ENCODE data around the gene APOA4.
"Not testable (repeated sequence)": the region's sequence is repeated elsewhere in the genome, so short reads cannot be mapped to it uniquely, and the experiment has no call there.

APOA4 gene

GRCh38 chr11:116829525-116830183 lies 6.5 kb upstream of the APOA4 start, which contains the start of gene APOC3:
Gene APOC3, plus strand, starts transcription at chr11:116829907. Its CDS starts 676 bp downstream, at chr11:116830583.
- no peak for DNase-seq

GRCh38 chr11:116828632-116829524 lies 5.8 kb upstream of the APOA4 start:
- no peak for DNase-seq

- no peak for DNase-seq
Observed at GRCh38 chr11:116827461-116827860, 4.4 kb upstream of the APOA4 start.

GRCh38 chr11:116826751-116827431 lies 3.8 kb upstream of the APOA4 start:
- DNase-seq, result no peak

GRCh38 chr11:116825854-116826750 lies 3.0 kb upstream of the APOA4 start:
- no peak for DNase-seq

- DNase-seq, result no peak
Observed at GRCh38 chr11:116825434-116825833, 2.3 kb upstream of the APOA4 start.

- no peak for DNase-seq
Observed at GRCh38 chr11:116822575-116822974, 529 bp downstream of the APOA4 start.

- no peak for DNase-seq
Observed at GRCh38 chr11:116821050-116821918, 1.8 kb downstream of the APOA4 start.

- DNase-seq, result no peak
Observed at GRCh38 chr11:116819049-116819448, 4.1 kb downstream of the APOA4 start.

GRCh38 chr11:116814502-116814901 lies 8.6 kb downstream of the APOA4 start:
- DNase-seq, result no peak

GRCh38 chr11:116813781-116814471 lies 9.2 kb downstream of the APOA4 start:
- DNase-seq, result no peak

- DNase-seq, result no peak
Observed at GRCh38 chr11:116813170-116813569, 9.9 kb downstream of the APOA4 start.

GRCh38 chr11:116812109-116812508 lies 11.0 kb downstream of the APOA4 start:
- no peak for DNase-seq

GRCh38 chr11:116811194-116811593 lies 11.9 kb downstream of the APOA4 start:
- no peak for DNase-seq

- DNase-seq, result no peak
Observed at GRCh38 chr11:116808262-116809175, 14.6 kb downstream of the APOA4 start.

GRCh38 chr11:116807601-116808261 lies 15.4 kb downstream of the APOA4 start:
- no peak for DNase-seq

- no peak for DNase-seq
Observed at GRCh38 chr11:116804001-116804400, 19.1 kb downstream of the APOA4 start.

- DNase-seq, result not testable (repeated sequence)
Observed at GRCh38 chr11:116801662-116802061, 21.4 kb downstream of the APOA4 start.

- no peak for DNase-seq
Observed at GRCh38 chr11:116800610-116801009, 22.5 kb downstream of the APOA4 start.

All from NCI-H1105 treated with DMSO at 0.1 percent for 48 hours (cell line).